ENCODE measurements around the gene KIAA0753. TPM values are rescaled to one million over a fixed set of nuclear protein-coding genes. Genes with fewer than 3 reads are reported as not detected.

The KIAA0753 gene
- total and polyA plus RNA-seq, 2 of the 8 experiments (the other 6 are each of a cell fraction or from before 2014, with no cell fraction given) = 5.0 to 27.1 TPM

- Histone ChIP-seq H3K4me1 (replicated peaks in 1 of 4; ENCODE audit: control insufficient read depth in 3 of 4, insufficient read depth in 4 of 4, low read length in 3 of 4) (no peaks in the 10 kb centered on the region; a peak in 1 of 7 replicates), H3K14ac (ENCODE audit: insufficient read length) (no peak overlapping the region), H3K56ac (replicated peaks; ENCODE audit: insufficient read length, low read depth, low read length) (no peak overlapping the region), H3K9me3 (ENCODE audit: insufficient read depth in 2 of 2, low read depth in 1 of 2, low read length in 1 of 2) (no peaks in the 10 kb centered on the region), H3K9ac (replicated peaks in 1 of 4; ENCODE audit: extremely low read depth in 1 of 4, low read depth in 3 of 4, low read length in 3 of 4) (no peak overlapping the region), H4K20me1 (replicated peaks in 1 of 2; ENCODE audit: control insufficient read depth in 1 of 2, insufficient read depth in 2 of 2, low read length in 2 of 2) (no peaks in the 10 kb centered on the region), H2AFZ (ENCODE audit: low read length) (no peak overlapping the region), H3K79me2 (ENCODE audit: control insufficient read depth in 1 of 2, insufficient read depth in 2 of 2, low read length in 2 of 2) (no peaks in the 10 kb centered on the region), H3K79me1 (ENCODE audit: low read depth, low read length) (no peaks in the 10 kb centered on the region), H4K91ac (replicated peaks; ENCODE audit: insufficient read length, low read length) (no peak overlapping the region), H2BK120ac (replicated peaks; ENCODE audit: low read depth, low read length) (no peak overlapping the region), H2AK5ac (ENCODE audit: low read depth, low read length) (no peak overlapping the region), H2BK5ac (ENCODE audit: low read depth, low read length) (no peak overlapping the region), H2BK20ac (ENCODE audit: low read length) (no peak overlapping the region), H3K23ac (ENCODE audit: insufficient read length) (no peak overlapping the region), H2BK12ac (ENCODE audit: low read depth, low read length) (no peak overlapping the region), H4K5ac (ENCODE audit: insufficient read length, low read depth, low read length) (no peak overlapping the region), H3K18ac (ENCODE audit: extremely low read depth, low read length) (no peak overlapping the region), H3K27me3 (replicated peaks in 1 of 4; ENCODE audit: control insufficient read depth in 3 of 4, extremely low read depth in 1 of 4, insufficient read depth in 3 of 4, low read length in 3 of 4) (no peaks in the 10 kb centered on the region; a peak in 1 of 7 replicates), H3K4ac (replicated peaks; ENCODE audit: insufficient read length, low read depth, low read length) (no peak overlapping the region), H4K8ac (ENCODE audit: extremely low read depth, insufficient read depth, low read length) (no peak overlapping the region), H3K27ac (ENCODE audit: low read depth, low read length) (no peak overlapping the region), H3K23me2 (ENCODE audit: low read depth, low read length) (no peaks in the 10 kb centered on the region), H2BK15ac (ENCODE audit: low read length) (no peak overlapping the region), H3K36me3 (ENCODE audit: control insufficient read depth in 2 of 4, insufficient read depth in 4 of 4, low read length in 3 of 4) (no peaks in the 10 kb centered on the region), H3K4me3 (ENCODE audit: extremely low read depth in 1 of 4, insufficient read depth in 2 of 4, low read depth in 3 of 4, low read length in 4 of 4) (no peak overlapping the region), H3K4me2 (ENCODE audit: insufficient read depth in 1 of 2, low read depth in 2 of 2, low read length in 2 of 2) (no peak overlapping the region)
- ChIA-PET POLR2A (ENCODE audit: partially characterized antibody) (interaction anchor here (0.6 kb wide), 1 partner anchor 163 kb away, joined by 4 read pairs; no protein-coding TSS in a partner anchor), CTCF (ENCODE audit: partially characterized antibody) (interaction anchor here (0.8 to 2.1 kb wide), 5 partner anchors 18 to 320 kb away, joined by 3 to 5 read pairs (median 4); partner anchors contain the start of gene SLC13A5)
- FAIRE-seq (no peak), DNase-seq (ENCODE audit: low read depth in 1 of 2, low spot score in 2 of 2) (no peak)
- 88% methylated on average over 7 of the region's 7 CpGs; no CpG with 5 or more reads in 1 of the 2 experiments for WGBS, 2 experiments (ENCODE audit: extremely low coverage in 1 of 2, insufficient coverage in 1 of 2, insufficient read length in 1 of 2, insufficient replicate concordance in 2 of 2, low coverage in 1 of 2, low lambda C conversion rate in 2 of 2, missing lambda C conversion rate in 1 of 2)
- TF ChIP-seq JUN (IDR thresholded peaks at IDR 0.05; ENCODE audit: low read depth, low read length) (no peak), RXRA (IDR thresholded peaks at IDR 0.05; ENCODE audit: insufficient read depth, low read depth, low read length) (no peak), SP1 (IDR thresholded peaks at IDR 0.05; ENCODE audit: low read depth, low read length) (no peak), GTF2F1 (IDR thresholded peaks at IDR 0.05; ENCODE audit: borderline replicate concordance, low read depth, low read length) (no peak), SP4 (IDR thresholded peaks at IDR 0.05; ENCODE audit: low read length) (no peak), E2F6 (IDR thresholded peaks at IDR 0.05) (no peak), EGR1 (IDR thresholded peaks at IDR 0.05; ENCODE audit: borderline replicate concordance, low read depth, low read length) (no peak), HDAC2 (IDR thresholded peaks at IDR 0.05; ENCODE audit: borderline replicate concordance in 1 of 2, low read depth in 2 of 2, low read length in 2 of 2) (no peak), CTBP2 (IDR thresholded peaks at IDR 0.05; ENCODE audit: borderline replicate concordance, insufficient read depth, insufficient read length, low read length) (no peak), CBX8 (IDR thresholded peaks at IDR 0.05; ENCODE audit: borderline replicate concordance, low read depth, low read length) (no peak), MAFK (IDR thresholded peaks at IDR 0.05; ENCODE audit: low read depth, low read length) (no peak), RAD21 (IDR thresholded peaks at IDR 0.05 in 1 of 2, conservative IDR thresholded peaks at IDR 0.05 in 1 of 2; ENCODE audit: low read depth in 2 of 2, low read length in 2 of 2) (no peak), MAX (IDR thresholded peaks at IDR 0.05) (no peak)
Measured at GRCh38 chr17:6684460-6684783, 43.9 kb upstream of the KIAA0753 start.
